PC-9 (cell line): ENCODE measurements around the gene ZNRD2. TPM values are rescaled to one million over a fixed set of nuclear protein-coding genes. Genes with fewer than 3 reads are reported as not detected.
A peak's percentile ranks its signal among the peaks of the same experiment; 100 is the strongest.

Source experiments
- BruUV-seq: library from RNA; stranded (reverse); fragments of 400-500 nt; replicated peaks from 2 replicates; lab custom pipeline; 2021; lab: Mats Ljungman, UMichigan
- CTCF ChIA-PET: fragments of 300-600 bp; sonication (Branson Sonifier 250); formaldehyde crosslinking; loops from one replicate; lab custom pipeline; 2022; ENCODE audit warnings: antibody characterized with exemption; lab: Charles Lee
- POLR2A ChIA-PET: fragments of 300-600 bp; sonication (Branson Sonifier 250); formaldehyde crosslinking; loops from one replicate; lab custom pipeline; 2022; ENCODE audit warnings: antibody characterized with exemption; ENCODE audit not compliant: unreplicated experiment; lab: Charles Lee
- DNase-seq, 2 experiments: peaks; one replicate each; pipeline versions ENCODE4 v3.0.0 to v3.0.0-alpha.2; 2015 to 2022; ENCODE audit warnings: mixed read lengths in 1 of 2
- H2AFZ ChIP-seq: fragments of 200-600 bp; sonication (generic); 2 replicates; pipeline ENCODE4 v1.8.1; 2017; ENCODE audit warnings: antibody characterized with exemption
- H3F3A ChIP-seq: fragments of 200-600 bp; sonication (generic); 2 replicates; pipeline ENCODE4 v1.8.1; 2017; ENCODE audit warnings: antibody characterized with exemption, mild to moderate bottlenecking, low read depth; ENCODE audit not compliant: insufficient read depth
- H3K27ac ChIP-seq: fragments of 200-600 bp; sonication (generic); 2 replicates; pipeline ENCODE4 v1.6.1; 2016; ENCODE audit warnings: mixed run types
- H3K27me3 ChIP-seq: fragments of 200-600 bp; sonication (generic); 2 replicates; pipeline ENCODE4 v1.6.1; 2016; ENCODE audit warnings: low read depth, mixed run types; ENCODE audit not compliant: insufficient read depth
- H3K36me3 ChIP-seq: fragments of 200-600 bp; sonication (generic); 2 replicates; pipeline ENCODE4 v1.6.1; 2016; ENCODE audit warnings: low read depth, mixed run types
- H3K4me1 ChIP-seq: fragments of 200-600 bp; sonication (generic); replicated peaks from 2 replicates; pipeline ENCODE4 v1.6.1; 2016; ENCODE audit warnings: mixed run types; ENCODE audit not compliant: insufficient read depth
- H3K4me2 ChIP-seq: fragments of 200-600 bp; sonication (generic); 2 replicates; pipeline ENCODE4 v1.6.1; 2017; ENCODE audit warnings: mixed run types
- H3K4me3 ChIP-seq: fragments of 200-600 bp; sonication (generic); 2 replicates; pipeline ENCODE4 v1.6.1; 2016; ENCODE audit warnings: mixed run types
- H3K79me2 ChIP-seq: fragments of 200-600 bp; sonication (generic); 2 replicates; pipeline ENCODE4 v1.6.1; 2017; ENCODE audit warnings: low read depth, mixed run types
- H3K9me2 ChIP-seq: fragments of 200-600 bp; sonication (generic); 2 replicates; pipeline ENCODE4 v1.8.1; 2017; ENCODE audit warnings: mild to moderate bottlenecking; ENCODE audit not compliant: insufficient read depth
- H3K9me3 ChIP-seq: fragments of 200-600 bp; sonication (generic); 2 replicates; pipeline ENCODE4 v1.8.1; 2016; ENCODE audit warnings: low read depth; ENCODE audit not compliant: insufficient read depth
- H4K20me1 ChIP-seq: fragments of 200-600 bp; sonication (generic); 2 replicates; pipeline ENCODE4 v1.8.1; 2017; ENCODE audit not compliant: insufficient read depth
- CTCF ChIP-seq: fragments of 200-600 bp; sonication (generic); conservative IDR thresholded peaks from 2 replicates; pipeline ENCODE4 v1.6.1; 2017; ENCODE audit warnings: mixed run types, antibody characterized with exemption, mild to moderate bottlenecking, moderate library complexity
- EZH2 ChIP-seq: fragments of 200-600 bp; sonication (generic); IDR thresholded peaks from 2 replicates; pipeline ENCODE4 v1.8.0; 2017; ENCODE audit warnings: antibody characterized with exemption, low read depth
- intact Hi-C: fragments of 100-400 bp; cut with micrococcal nuclease; formaldehyde crosslinking; loops from one replicate; pipeline ENCODE4 v1.10.0; 2022; ENCODE audit not compliant: unreplicated experiment
- total RNA-seq: library from RNA; stranded (reverse); gene quantifications from 2 replicates; pipeline ENCODE4 v1.2.3, GENCODE V29; 2021

Gene ZNRD2
- total RNA-seq, 1 experiment from 2014 or later, result 51.4 TPM

- Histone ChIP-seq H3F3A (peaks cover 85% of the 10 kb centered on the region), H3K36me3 (peaks cover 17% of the 10 kb centered on the region), H2AFZ (no peak overlapping the region), H3K4me1 (peaks cover 17% of the 10 kb centered on the region), H3K9me2 (no peaks in the 10 kb centered on the region), H3K4me2 (peak overlapping the region; percentile 69), H3K27ac (peak overlapping the region; percentile 48), H3K4me3 (peak overlapping the region; percentile 46; the same call in 1 of the 2 replicates), H3K9me3 (no peaks in the 10 kb centered on the region), H4K20me1 (peaks cover 22% of the 10 kb centered on the region), H3K27me3 (no peaks in the 10 kb centered on the region), H3K79me2 (no peaks in the 10 kb centered on the region)
- no TSS peak for BruUV-seq
- intact Hi-C loops, result loop anchor here (1.0 kb wide), 2 partner anchors 14 to 29 kb away; partner anchors contain the start of gene ZNRD2
- TF ChIP-seq CTCF, result peak; percentile 20; the same call in 1 of the 2 replicates
- TF ChIP-seq EZH2, result no peak
- CTCF ChIA-PET, result interaction anchor here (0.6 to 2.4 kb wide), 8 partner anchors 10 to 211 kb away, joined by 3 to 25 read pairs (median 4); partner anchors contain the start of genes FAM89B and ZNRD2
- POLR2A ChIA-PET, result interaction anchor here (0.6 to 1.3 kb wide), 7 partner anchors 29 to 362 kb away, joined by 3 to 35 read pairs (median 4); partner anchors contain the start of genes CCDC85B, FAM89B, POLA2 and ZNRD2
- peak; percentile 62 to 89 for DNase-seq
Measured at GRCh38 chr11:65541093-65541982, 28.9 kb upstream of the ZNRD2 start.

GRCh38 chr11:65542738-65543390 lies 27.4 kb upstream of the ZNRD2 start:
- H2AFZ ChIP-seq, result no peak overlapping the region
- H3K4me3 ChIP-seq, result no peak overlapping the region
- H3K9me2 ChIP-seq, result no peaks in the 10 kb centered on the region
- DNase-seq, result no peak
- H3K79me2 ChIP-seq, result no peaks in the 10 kb centered on the region; the same call in 1 of the 2 replicates
- no peak overlapping the region for H3K4me2 ChIP-seq
- no peak overlapping the region for H3K27ac ChIP-seq
- ChIA-PET POLR2A (interaction anchor here (0.8 kb wide), 1 partner anchor 35 kb away, joined by 4 read pairs; no protein-coding TSS in a partner anchor), CTCF (no interaction called here)
- peaks cover 19% of the 10 kb centered on the region for H4K20me1 ChIP-seq
- H3F3A ChIP-seq, result peaks cover 79% of the 10 kb centered on the region
- no peaks in the 10 kb centered on the region for H3K27me3 ChIP-seq
- peaks cover 17% of the 10 kb centered on the region for H3K4me1 ChIP-seq
- peaks cover 30% of the 10 kb centered on the region for H3K36me3 ChIP-seq
- H3K9me3 ChIP-seq, result no peaks in the 10 kb centered on the region
- no TSS peak for BruUV-seq
- intact Hi-C loops, result no loop called here
- TF ChIP-seq EZH2 (no peak), CTCF (no peak)

GRCh38 chr11:65545853-65546216 lies 24.4 kb upstream of the ZNRD2 start:
- peaks cover 14% of the 10 kb centered on the region for H3K4me1 ChIP-seq
- POLR2A ChIA-PET, result no interaction called here
- no peak overlapping the region for H3K27ac ChIP-seq
- peaks cover 46% of the 10 kb centered on the region for H3K36me3 ChIP-seq
- no peaks in the 10 kb centered on the region for H3K27me3 ChIP-seq
- no peak for TF ChIP-seq EZH2
- TF ChIP-seq CTCF, result no peak
- CTCF ChIA-PET, result no interaction called here
- H3K9me2 ChIP-seq, result no peaks in the 10 kb centered on the region
- peaks cover 77% of the 10 kb centered on the region for H3F3A ChIP-seq
- H3K4me2 ChIP-seq, result no peak overlapping the region
- H3K4me3 ChIP-seq, result no peak overlapping the region
- no peak for DNase-seq
- BruUV-seq, result no TSS peak
- no peak overlapping the region for H2AFZ ChIP-seq
- peaks cover 13% of the 10 kb centered on the region for H4K20me1 ChIP-seq
- H3K9me3 ChIP-seq, result no peaks in the 10 kb centered on the region
- no peaks in the 10 kb centered on the region; the same call in 1 of the 2 replicates for H3K79me2 ChIP-seq
- intact Hi-C loops, result no loop called here
